ENCODE measurements around the gene ARID1A.

Gene ARID1A

DNA sequence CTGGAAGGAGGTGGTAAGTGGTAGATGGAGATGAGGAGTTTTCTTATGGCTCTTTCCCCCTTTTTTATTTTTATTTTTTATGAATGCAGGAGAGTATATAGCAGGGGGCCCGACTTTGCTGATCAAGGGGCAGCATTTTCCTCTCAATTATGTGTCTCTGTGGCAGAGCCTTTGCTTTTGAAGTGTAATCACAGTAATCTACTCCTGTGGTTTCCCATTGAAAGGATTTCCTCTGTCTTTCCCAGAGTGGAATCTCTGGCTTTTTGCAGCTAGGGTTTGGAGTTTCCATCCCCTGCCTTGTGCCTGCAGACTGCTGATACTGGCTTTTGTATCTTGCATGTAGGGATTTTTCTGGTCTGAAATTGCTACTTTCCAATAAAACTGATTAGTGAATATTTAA lies 29.1 kb downstream of the ARID1A start:
- TF ChIP-seq NFIC (IDR thresholded peaks at IDR 0.05) (no peak), RAD21 (IDR thresholded peaks at IDR 0.05; ENCODE audit: low read depth) (no peak), CREB1 (IDR thresholded peaks at IDR 0.05; ENCODE audit: low read depth) (no peak), CEBPB (IDR thresholded peaks at IDR 0.05) (no peak), ZBTB7A (IDR thresholded peaks at IDR 0.05; ENCODE audit: low read depth) (no peak), TEAD4 (IDR thresholded peaks at IDR 0.05) (no peak), TCF12 (IDR thresholded peaks at IDR 0.05; ENCODE audit: low read depth) (no peak), EGR1 (IDR thresholded peaks at IDR 0.05) (no peak), EP300 (IDR thresholded peaks at IDR 0.05; ENCODE audit: borderline replicate concordance) (no peak), FOXM1 (IDR thresholded peaks at IDR 0.05; ENCODE audit: borderline replicate concordance, low read depth) (no peak), TAF1 (IDR thresholded peaks at IDR 0.05; ENCODE audit: low read depth) (no peak), YY1 (IDR thresholded peaks at IDR 0.05; ENCODE audit: low read depth) (no peak)
- TF ChIP-seq, protein P1, sequence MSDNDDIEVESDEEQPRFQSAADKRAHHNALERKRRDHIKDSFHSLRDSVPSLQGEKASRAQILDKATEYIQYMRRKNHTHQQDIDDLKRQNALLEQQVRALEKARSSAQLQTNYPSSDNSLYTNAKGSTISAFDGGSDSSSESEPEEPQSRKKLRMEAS (IDR thresholded peaks at IDR 0.05), result no peak
- TF ChIP-seq, protein P2, sequence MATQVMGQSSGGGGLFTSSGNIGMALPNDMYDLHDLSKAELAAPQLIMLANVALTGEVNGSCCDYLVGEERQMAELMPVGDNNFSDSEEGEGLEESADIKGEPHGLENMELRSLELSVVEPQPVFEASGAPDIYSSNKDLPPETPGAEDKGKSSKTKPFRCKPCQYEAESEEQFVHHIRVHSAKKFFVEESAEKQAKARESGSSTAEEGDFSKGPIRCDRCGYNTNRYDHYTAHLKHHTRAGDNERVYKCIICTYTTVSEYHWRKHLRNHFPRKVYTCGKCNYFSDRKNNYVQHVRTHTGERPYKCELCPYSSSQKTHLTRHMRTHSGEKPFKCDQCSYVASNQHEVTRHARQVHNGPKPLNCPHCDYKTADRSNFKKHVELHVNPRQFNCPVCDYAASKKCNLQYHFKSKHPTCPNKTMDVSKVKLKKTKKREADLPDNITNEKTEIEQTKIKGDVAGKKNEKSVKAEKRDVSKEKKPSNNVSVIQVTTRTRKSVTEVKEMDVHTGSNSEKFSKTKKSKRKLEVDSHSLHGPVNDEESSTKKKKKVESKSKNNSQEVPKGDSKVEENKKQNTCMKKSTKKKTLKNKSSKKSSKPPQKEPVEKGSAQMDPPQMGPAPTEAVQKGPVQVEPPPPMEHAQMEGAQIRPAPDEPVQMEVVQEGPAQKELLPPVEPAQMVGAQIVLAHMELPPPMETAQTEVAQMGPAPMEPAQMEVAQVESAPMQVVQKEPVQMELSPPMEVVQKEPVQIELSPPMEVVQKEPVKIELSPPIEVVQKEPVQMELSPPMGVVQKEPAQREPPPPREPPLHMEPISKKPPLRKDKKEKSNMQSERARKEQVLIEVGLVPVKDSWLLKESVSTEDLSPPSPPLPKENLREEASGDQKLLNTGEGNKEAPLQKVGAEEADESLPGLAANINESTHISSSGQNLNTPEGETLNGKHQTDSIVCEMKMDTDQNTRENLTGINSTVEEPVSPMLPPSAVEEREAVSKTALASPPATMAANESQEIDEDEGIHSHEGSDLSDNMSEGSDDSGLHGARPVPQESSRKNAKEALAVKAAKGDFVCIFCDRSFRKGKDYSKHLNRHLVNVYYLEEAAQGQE (IDR thresholded peaks at IDR 0.05; ENCODE audit: low read depth), result no peak

DNA sequence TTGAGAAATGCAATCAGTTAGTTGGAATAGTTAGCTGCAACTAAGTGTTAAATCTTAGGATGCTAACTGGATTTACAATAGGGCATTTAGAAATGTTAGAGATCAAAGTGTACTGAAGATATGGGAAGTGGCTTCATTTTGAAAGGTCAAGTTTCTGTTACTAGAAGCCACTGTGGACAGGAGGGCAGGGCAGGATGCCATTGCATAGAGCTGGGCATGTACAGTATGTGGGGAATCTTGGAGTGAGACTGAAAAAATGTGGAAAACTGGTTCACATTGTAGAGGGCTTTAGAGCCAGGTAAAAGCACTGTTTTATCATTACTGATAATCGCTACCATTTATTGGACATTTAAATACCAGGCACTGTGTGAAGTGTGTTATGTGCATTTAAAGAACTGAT lies 31.0 kb downstream of the ARID1A start:
- TF ChIP-seq, protein P2 (IDR thresholded peaks at IDR 0.05; ENCODE audit: low read depth), result no peak
- TF ChIP-seq CREB1 (IDR thresholded peaks at IDR 0.05; ENCODE audit: low read depth), result no peak
- TF ChIP-seq YY1 (IDR thresholded peaks at IDR 0.05; ENCODE audit: low read depth), result no peak
- TF ChIP-seq TEAD4 (IDR thresholded peaks at IDR 0.05), result no peak
- TF ChIP-seq, protein P3, sequence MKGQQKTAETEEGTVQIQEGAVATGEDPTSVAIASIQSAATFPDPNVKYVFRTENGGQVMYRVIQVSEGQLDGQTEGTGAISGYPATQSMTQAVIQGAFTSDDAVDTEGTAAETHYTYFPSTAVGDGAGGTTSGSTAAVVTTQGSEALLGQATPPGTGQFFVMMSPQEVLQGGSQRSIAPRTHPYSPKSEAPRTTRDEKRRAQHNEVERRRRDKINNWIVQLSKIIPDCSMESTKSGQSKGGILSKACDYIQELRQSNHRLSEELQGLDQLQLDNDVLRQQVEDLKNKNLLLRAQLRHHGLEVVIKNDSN (IDR thresholded peaks at IDR 0.05), result no peak
- TF ChIP-seq RAD21 (IDR thresholded peaks at IDR 0.05; ENCODE audit: low read depth), result no peak
- no peak for TF ChIP-seq TCF12 (IDR thresholded peaks at IDR 0.05; ENCODE audit: low read depth)
- no peak for TF ChIP-seq TAF1 (IDR thresholded peaks at IDR 0.05; ENCODE audit: low read depth)
- no peak for TF ChIP-seq NFIC (IDR thresholded peaks at IDR 0.05)
- no peak for TF ChIP-seq EGR1 (IDR thresholded peaks at IDR 0.05)
- no peak for TF ChIP-seq ZBTB7A (IDR thresholded peaks at IDR 0.05; ENCODE audit: low read depth)
- TF ChIP-seq, protein P1 (IDR thresholded peaks at IDR 0.05), result no peak

DNA sequence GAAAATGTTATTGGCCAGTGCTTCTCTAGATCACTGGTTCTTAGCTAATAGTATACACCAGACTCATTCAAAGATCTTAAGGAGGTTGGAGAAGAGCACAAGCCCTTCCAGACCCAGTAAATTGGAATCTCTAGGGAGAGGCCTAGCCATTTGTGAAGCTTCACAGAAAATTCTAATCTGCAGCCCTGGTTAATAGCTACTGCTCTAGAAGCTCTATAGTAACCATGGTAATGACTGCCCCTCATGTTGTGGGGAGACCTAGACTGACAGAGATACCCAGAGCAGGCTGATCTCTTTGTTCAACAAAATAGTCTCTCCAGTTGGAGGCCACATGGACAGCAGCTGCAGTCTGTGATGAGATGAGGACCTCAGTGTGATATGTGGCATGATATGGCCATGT lies 31.7 kb downstream of the ARID1A start:
- no peak for TF ChIP-seq EGR1 (IDR thresholded peaks at IDR 0.05)
- no peak for TF ChIP-seq NFIC (IDR thresholded peaks at IDR 0.05)
- no peak for TF ChIP-seq TAF1 (IDR thresholded peaks at IDR 0.05; ENCODE audit: low read depth)
- TF ChIP-seq YY1 (IDR thresholded peaks at IDR 0.05; ENCODE audit: low read depth), result no peak
- TF ChIP-seq TCF12 (IDR thresholded peaks at IDR 0.05; ENCODE audit: low read depth), result no peak
- TF ChIP-seq TEAD4 (IDR thresholded peaks at IDR 0.05), result no peak
- no peak for TF ChIP-seq ZBTB7A (IDR thresholded peaks at IDR 0.05; ENCODE audit: low read depth)
- TF ChIP-seq, protein P1 (IDR thresholded peaks at IDR 0.05), result no peak

DNA sequence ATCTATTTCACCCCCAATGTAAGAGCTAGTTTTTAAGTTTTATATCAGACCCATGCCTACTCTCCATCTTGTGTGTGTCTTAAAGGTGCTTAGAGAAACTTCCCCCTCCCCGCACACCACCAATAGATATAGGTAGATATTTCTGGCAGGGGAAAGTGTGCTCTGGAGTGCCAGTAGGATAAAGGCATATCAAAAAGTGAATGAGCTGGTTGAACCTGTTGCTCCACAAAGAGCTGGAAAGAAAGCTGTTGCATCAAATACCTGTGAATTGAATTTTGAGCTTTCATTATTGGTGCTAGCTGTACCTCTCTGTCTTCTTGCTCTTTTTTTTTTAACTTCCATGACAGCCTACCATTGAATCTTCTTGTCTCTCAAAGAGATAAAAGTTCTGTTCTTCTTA lies 32.8 kb downstream of the ARID1A start:
- TF ChIP-seq TAF1 (IDR thresholded peaks at IDR 0.05; ENCODE audit: low read depth) (no peak), ZBTB7A (IDR thresholded peaks at IDR 0.05; ENCODE audit: low read depth) (no peak), EP300 (IDR thresholded peaks at IDR 0.05; ENCODE audit: borderline replicate concordance) (no peak), RAD21 (IDR thresholded peaks at IDR 0.05; ENCODE audit: low read depth) (no peak)
- TF ChIP-seq, protein P1 (IDR thresholded peaks at IDR 0.05), result no peak

DNA sequence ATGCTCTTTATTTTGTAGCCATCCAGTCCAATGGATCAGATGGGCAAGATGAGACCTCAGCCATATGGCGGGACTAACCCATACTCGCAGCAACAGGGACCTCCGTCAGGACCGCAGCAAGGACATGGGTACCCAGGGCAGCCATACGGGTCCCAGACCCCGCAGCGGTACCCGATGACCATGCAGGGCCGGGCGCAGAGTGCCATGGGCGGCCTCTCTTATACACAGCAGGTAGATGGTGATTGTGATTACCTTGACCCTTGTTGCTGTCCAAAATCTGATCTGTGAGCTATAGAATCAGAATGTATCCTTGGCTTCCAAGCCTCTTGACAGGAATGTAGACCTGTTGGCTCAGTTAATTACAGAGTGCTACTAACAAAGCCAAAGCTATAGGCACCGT lies 33.8 kb downstream of the ARID1A start:
- no peak for TF ChIP-seq YY1 (IDR thresholded peaks at IDR 0.05; ENCODE audit: low read depth)
- no peak for TF ChIP-seq EP300 (IDR thresholded peaks at IDR 0.05; ENCODE audit: borderline replicate concordance)
- TF ChIP-seq TAF1 (IDR thresholded peaks at IDR 0.05; ENCODE audit: low read depth), result no peak
- TF ChIP-seq CEBPB (IDR thresholded peaks at IDR 0.05), result no peak
- TF ChIP-seq, protein P1 (IDR thresholded peaks at IDR 0.05), result no peak

DNA sequence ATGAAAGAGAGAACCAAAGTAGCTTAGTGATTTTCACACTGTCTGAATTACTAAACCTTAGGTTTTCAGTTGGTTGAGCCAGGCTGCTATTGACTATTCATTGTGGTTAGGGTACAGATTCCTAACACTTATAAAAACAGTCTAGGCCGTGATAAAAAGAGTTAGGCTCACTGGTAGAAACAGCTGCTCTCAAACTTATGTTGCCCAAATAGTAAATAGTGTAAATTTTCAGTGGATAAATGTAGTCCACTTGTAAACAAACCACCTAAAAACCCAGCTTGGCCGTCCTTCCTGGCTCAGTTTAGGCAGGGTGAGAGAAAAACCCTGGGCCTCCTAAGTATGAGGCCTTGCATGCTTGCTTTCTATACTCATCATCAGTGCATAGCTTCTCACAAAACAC lies 34.9 kb downstream of the ARID1A start:
- no peak for TF ChIP-seq YY1 (IDR thresholded peaks at IDR 0.05; ENCODE audit: low read depth)
- no peak for TF ChIP-seq TAF1 (IDR thresholded peaks at IDR 0.05; ENCODE audit: low read depth)
- TF ChIP-seq RAD21 (IDR thresholded peaks at IDR 0.05; ENCODE audit: low read depth), result no peak

Measured in Ishikawa (cell line).